Activated CD4-positive, CD25-positive, alpha-beta regulatory T cell treated with anti-CD3 and anti-CD28 coated beads, Interleukin-2, amount 50 U/mL, for 16 hours (primary cell): ENCODE data around the gene CAMK1D.

ENCODE experiments used
- DNase-seq: peaks from one replicate; pipeline ENCODE4 v3.0.0-alpha.2; 2020; ENCODE audit warnings: low read depth, low spot score

CAMK1D gene

GRCh38 chr10:12755075-12755474 lies 405.7 kb downstream of the CAMK1D start:
- no peak for DNase-seq

- DNase-seq: no peak
These were observed 408.0 kb downstream of the CAMK1D start for GRCh38 chr10:12757351-12757750.

- no peak for DNase-seq
These were observed 408.9 kb downstream of the CAMK1D start for GRCh38 chr10:12758271-12758670.

- no peak for DNase-seq
These were observed 416.9 kb downstream of the CAMK1D start for GRCh38 chr10:12766223-12766622.

- DNase-seq: no peak
These were observed 419.1 kb downstream of the CAMK1D start for GRCh38 chr10:12768156-12769100.

GRCh38 chr10:12769323-12770044 lies 420.1 kb downstream of the CAMK1D start:
- no peak for DNase-seq

- no peak for DNase-seq
These were observed 422.8 kb downstream of the CAMK1D start for GRCh38 chr10:12771981-12772760.

GRCh38 chr10:12772797-12773587 lies 423.6 kb downstream of the CAMK1D start:
- DNase-seq: no peak

GRCh38 chr10:12774204-12774894 lies 425.0 kb downstream of the CAMK1D start:
- no peak for DNase-seq

- no peak for DNase-seq
These were observed 428.7 kb downstream of the CAMK1D start for GRCh38 chr10:12777840-12778585.

- DNase-seq: no peak
These were observed 431.6 kb downstream of the CAMK1D start for GRCh38 chr10:12780634-12781601.

GRCh38 chr10:12781976-12782375 lies 432.6 kb downstream of the CAMK1D start:
- no peak for DNase-seq

- DNase-seq: no peak
These were observed 433.2 kb downstream of the CAMK1D start for GRCh38 chr10:12782537-12782936.

GRCh38 chr10:12783293-12783692 lies 433.9 kb downstream of the CAMK1D start:
- no peak for DNase-seq

GRCh38 chr10:12784646-12785045 lies 435.3 kb downstream of the CAMK1D start:
- DNase-seq: no peak

- no peak for DNase-seq
These were observed 436.1 kb downstream of the CAMK1D start for GRCh38 chr10:12785415-12785831.

- no peak for DNase-seq
These were observed 437.9 kb downstream of the CAMK1D start for GRCh38 chr10:12787297-12787696.

GRCh38 chr10:12788277-12788676 lies 438.9 kb downstream of the CAMK1D start:
- no peak for DNase-seq

GRCh38 chr10:12790270-12790669 lies 440.9 kb downstream of the CAMK1D start:
- DNase-seq: no peak
